Thyroid gland (tissue), 4 donors: ENCODE measurements around the gene CNTNAP5.

Experiments used
- POLR2A ChIP-seq, 2 donors: fragments of 450-650 bp; IDR thresholded peaks; one replicate each; pipeline ENCODE4 v1.6.1; 2017; ENCODE audit warnings: antibody characterized with exemption in 2 of 2, mild to moderate bottlenecking in 2 of 2, moderate library complexity in 1 of 2
- TF ChIP-seq, protein P1 (sequence below), 6 experiments: fragments of 200-600 bp in 3 of 6; fragments of 450-650 bp in 3 of 6; sonication (generic) in 3 of 6; IDR thresholded peaks; one replicate each; pipeline ENCODE4 v1.5.1; 2016 to 2019; ENCODE audit warnings: antibody characterized with exemption in 6 of 6, mild to moderate bottlenecking in 2 of 6, inconsistent platforms in 1 of 6, moderate library complexity in 1 of 6

- TF ChIP-seq, protein P1, sequence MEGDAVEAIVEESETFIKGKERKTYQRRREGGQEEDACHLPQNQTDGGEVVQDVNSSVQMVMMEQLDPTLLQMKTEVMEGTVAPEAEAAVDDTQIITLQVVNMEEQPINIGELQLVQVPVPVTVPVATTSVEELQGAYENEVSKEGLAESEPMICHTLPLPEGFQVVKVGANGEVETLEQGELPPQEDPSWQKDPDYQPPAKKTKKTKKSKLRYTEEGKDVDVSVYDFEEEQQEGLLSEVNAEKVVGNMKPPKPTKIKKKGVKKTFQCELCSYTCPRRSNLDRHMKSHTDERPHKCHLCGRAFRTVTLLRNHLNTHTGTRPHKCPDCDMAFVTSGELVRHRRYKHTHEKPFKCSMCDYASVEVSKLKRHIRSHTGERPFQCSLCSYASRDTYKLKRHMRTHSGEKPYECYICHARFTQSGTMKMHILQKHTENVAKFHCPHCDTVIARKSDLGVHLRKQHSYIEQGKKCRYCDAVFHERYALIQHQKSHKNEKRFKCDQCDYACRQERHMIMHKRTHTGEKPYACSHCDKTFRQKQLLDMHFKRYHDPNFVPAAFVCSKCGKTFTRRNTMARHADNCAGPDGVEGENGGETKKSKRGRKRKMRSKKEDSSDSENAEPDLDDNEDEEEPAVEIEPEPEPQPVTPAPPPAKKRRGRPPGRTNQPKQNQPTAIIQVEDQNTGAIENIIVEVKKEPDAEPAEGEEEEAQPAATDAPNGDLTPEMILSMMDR (IDR thresholded peaks at IDR 0.05): no peak
- TF ChIP-seq POLR2A (IDR thresholded peaks at IDR 0.05): no peak
These were observed 809.2 kb downstream of the CNTNAP5 start for GRCh38 chr2:124834331-124834730.
